H1 (cell line): ENCODE results near the gene CTNND2. TPM values are rescaled to one million over a fixed set of nuclear protein-coding genes. Genes with fewer than 3 reads are reported as not detected.

Experiments used
- CHD2 ChIP-seq: IDR thresholded peaks from 2 replicates; pipeline ENCODE4 v1.6.1; 2012; ENCODE audit warnings: low read length, improper control_type of control experiment
- CREB1 ChIP-seq: IDR thresholded peaks from 2 replicates; pipeline ENCODE4 v1.6.1; 2012; ENCODE audit warnings: inconsistent platforms
- EGR1 ChIP-seq: IDR thresholded peaks from 2 replicates; pipeline ENCODE4 v1.6.1; 2011; ENCODE audit warnings: low read depth, low read length, borderline replicate concordance
- POLR2A ChIP-seq, 2 experiments: IDR thresholded peaks; 1 replicate in 1 of 2; 2 replicates in 1 of 2; pipeline ENCODE4 v1.6.1; 2011; ENCODE audit warnings: low read depth in 2 of 2, low read length in 2 of 2, mild to moderate bottlenecking in 2 of 2; ENCODE audit errors: control extremely low read depth in 1 of 2
- RAD21 ChIP-seq, 2 experiments: IDR thresholded peaks in 1 of 2; conservative IDR thresholded peaks in 1 of 2; 2 replicates each; pipeline ENCODE4 v1.6.1; 2011; ENCODE audit warnings: low read depth in 2 of 2, low read length in 2 of 2, improper control_type of control experiment in 1 of 2, inconsistent platforms in 1 of 2, mild to moderate bottlenecking in 1 of 2, moderate library complexity in 1 of 2
- TAF1 ChIP-seq: IDR thresholded peaks from 2 replicates; pipeline ENCODE4 v1.6.1; 2011; ENCODE audit warnings: mild to moderate bottlenecking, low read depth, low read length
- TBP ChIP-seq: IDR thresholded peaks from 2 replicates; pipeline ENCODE4 v1.6.1; 2011; ENCODE audit warnings: low read depth, low read length, improper control_type of control experiment
- polyA plus RNA-seq, 7 experiments: library from polyadenylated mRNA; depleted of rRNA in 3 of 7; stranded (reverse) in 5 of 7; unstranded in 2 of 7; fragments of >200 nt in 5 of 7; fragments of 200-250 nt in 2 of 7; gene quantifications; 1 replicate in 5 of 7; 2 replicates in 1 of 7; 4 replicates in 1 of 7; pipeline versions ENCODE4 v1.2.1 to v1.2.3, GENCODE V29; 2011 to 2013; ENCODE audit warnings: missing spikeins in 2 of 7, mixed read lengths in 2 of 7
- total RNA-seq: library from RNA; stranded (reverse); fragmentation: NEBNext Ultra II Directional; extraction: Animal tissue kit (Norgen Biotek cat#: 25700); gene quantifications from 2 replicates; pipeline ENCODE4 v1.2.1, GENCODE V29; 2021
- TF ChIP-seq, protein P1 (sequence below): fragments of 300-600 bp; sonication (generic); IDR thresholded peaks from 2 replicates; pipeline ENCODE4 v1.7.1; 2012; ENCODE audit warnings: low read length, moderate library complexity, mild to moderate bottlenecking, inconsistent platforms; ENCODE audit not compliant: insufficient replicate concordance

CTNND2 gene
- total and polyA plus RNA-seq, 2 of the 8 experiments (the other 6 are each of a cell fraction or from before 2014, with no cell fraction given): 7.4 to 14.2 TPM

GRCh38 chr5:11385901-11386293 is 518.3 kb downstream of the CTNND2 start (continued):
- TF ChIP-seq, protein P1, sequence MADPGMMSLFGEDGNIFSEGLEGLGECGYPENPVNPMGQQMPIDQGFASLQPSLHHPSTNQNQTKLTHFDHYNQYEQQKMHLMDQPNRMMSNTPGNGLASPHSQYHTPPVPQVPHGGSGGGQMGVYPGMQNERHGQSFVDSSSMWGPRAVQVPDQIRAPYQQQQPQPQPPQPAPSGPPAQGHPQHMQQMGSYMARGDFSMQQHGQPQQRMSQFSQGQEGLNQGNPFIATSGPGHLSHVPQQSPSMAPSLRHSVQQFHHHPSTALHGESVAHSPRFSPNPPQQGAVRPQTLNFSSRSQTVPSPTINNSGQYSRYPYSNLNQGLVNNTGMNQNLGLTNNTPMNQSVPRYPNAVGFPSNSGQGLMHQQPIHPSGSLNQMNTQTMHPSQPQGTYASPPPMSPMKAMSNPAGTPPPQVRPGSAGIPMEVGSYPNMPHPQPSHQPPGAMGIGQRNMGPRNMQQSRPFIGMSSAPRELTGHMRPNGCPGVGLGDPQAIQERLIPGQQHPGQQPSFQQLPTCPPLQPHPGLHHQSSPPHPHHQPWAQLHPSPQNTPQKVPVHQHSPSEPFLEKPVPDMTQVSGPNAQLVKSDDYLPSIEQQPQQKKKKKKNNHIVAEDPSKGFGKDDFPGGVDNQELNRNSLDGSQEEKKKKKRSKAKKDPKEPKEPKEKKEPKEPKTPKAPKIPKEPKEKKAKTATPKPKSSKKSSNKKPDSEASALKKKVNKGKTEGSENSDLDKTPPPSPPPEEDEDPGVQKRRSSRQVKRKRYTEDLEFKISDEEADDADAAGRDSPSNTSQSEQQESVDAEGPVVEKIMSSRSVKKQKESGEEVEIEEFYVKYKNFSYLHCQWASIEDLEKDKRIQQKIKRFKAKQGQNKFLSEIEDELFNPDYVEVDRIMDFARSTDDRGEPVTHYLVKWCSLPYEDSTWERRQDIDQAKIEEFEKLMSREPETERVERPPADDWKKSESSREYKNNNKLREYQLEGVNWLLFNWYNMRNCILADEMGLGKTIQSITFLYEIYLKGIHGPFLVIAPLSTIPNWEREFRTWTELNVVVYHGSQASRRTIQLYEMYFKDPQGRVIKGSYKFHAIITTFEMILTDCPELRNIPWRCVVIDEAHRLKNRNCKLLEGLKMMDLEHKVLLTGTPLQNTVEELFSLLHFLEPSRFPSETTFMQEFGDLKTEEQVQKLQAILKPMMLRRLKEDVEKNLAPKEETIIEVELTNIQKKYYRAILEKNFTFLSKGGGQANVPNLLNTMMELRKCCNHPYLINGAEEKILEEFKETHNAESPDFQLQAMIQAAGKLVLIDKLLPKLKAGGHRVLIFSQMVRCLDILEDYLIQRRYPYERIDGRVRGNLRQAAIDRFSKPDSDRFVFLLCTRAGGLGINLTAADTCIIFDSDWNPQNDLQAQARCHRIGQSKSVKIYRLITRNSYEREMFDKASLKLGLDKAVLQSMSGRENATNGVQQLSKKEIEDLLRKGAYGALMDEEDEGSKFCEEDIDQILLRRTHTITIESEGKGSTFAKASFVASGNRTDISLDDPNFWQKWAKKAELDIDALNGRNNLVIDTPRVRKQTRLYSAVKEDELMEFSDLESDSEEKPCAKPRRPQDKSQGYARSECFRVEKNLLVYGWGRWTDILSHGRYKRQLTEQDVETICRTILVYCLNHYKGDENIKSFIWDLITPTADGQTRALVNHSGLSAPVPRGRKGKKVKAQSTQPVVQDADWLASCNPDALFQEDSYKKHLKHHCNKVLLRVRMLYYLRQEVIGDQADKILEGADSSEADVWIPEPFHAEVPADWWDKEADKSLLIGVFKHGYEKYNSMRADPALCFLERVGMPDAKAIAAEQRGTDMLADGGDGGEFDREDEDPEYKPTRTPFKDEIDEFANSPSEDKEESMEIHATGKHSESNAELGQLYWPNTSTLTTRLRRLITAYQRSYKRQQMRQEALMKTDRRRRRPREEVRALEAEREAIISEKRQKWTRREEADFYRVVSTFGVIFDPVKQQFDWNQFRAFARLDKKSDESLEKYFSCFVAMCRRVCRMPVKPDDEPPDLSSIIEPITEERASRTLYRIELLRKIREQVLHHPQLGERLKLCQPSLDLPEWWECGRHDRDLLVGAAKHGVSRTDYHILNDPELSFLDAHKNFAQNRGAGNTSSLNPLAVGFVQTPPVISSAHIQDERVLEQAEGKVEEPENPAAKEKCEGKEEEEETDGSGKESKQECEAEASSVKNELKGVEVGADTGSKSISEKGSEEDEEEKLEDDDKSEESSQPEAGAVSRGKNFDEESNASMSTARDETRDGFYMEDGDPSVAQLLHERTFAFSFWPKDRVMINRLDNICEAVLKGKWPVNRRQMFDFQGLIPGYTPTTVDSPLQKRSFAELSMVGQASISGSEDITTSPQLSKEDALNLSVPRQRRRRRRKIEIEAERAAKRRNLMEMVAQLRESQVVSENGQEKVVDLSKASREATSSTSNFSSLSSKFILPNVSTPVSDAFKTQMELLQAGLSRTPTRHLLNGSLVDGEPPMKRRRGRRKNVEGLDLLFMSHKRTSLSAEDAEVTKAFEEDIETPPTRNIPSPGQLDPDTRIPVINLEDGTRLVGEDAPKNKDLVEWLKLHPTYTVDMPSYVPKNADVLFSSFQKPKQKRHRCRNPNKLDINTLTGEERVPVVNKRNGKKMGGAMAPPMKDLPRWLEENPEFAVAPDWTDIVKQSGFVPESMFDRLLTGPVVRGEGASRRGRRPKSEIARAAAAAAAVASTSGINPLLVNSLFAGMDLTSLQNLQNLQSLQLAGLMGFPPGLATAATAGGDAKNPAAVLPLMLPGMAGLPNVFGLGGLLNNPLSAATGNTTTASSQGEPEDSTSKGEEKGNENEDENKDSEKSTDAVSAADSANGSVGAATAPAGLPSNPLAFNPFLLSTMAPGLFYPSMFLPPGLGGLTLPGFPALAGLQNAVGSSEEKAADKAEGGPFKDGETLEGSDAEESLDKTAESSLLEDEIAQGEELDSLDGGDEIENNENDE: peak; percentile 79
- TF ChIP-seq TAF1 (no peak), EGR1 (no peak), TBP (no peak), CREB1 (no peak), POLR2A (IDR thresholded peaks at IDR 0.05; ENCODE audit: control extremely low read depth in 1 of 2, low read depth in 2 of 2, low read length in 2 of 2) (no peak), CHD2 (no peak), RAD21 (IDR thresholded peaks at IDR 0.05 in 1 of 2, conservative IDR thresholded peaks at IDR 0.05 in 1 of 2; ENCODE audit: low read depth in 2 of 2, low read length in 2 of 2) (0 out of 4 replicates have a peak, but pooled peaks have one; percentile 5 to 11)
- TF ChIP-seq, all 59 proteins: peak for 14
